MM.1S (cell line): Measurements from ENCODE around the gene GTSE1.

ENCODE experiments used
- DNase-seq: peaks from one replicate; pipeline ENCODE4 v3.0.0-alpha.2; 2015
- H2AFZ ChIP-seq: fragments of 300-600 bp; sonication (generic); 2 replicates; pipeline ENCODE4 v1.6.0; 2016; ENCODE audit warnings: antibody characterized with exemption, low read length
- H3F3A ChIP-seq: fragments of 300-600 bp; sonication (generic); 2 replicates; pipeline ENCODE4 v1.6.1; 2016; ENCODE audit warnings: mild to moderate bottlenecking, antibody characterized with exemption, low read length, moderate library complexity, mixed read lengths; ENCODE audit not compliant: insufficient read depth
- H3K27ac ChIP-seq: fragments of 300-600 bp; sonication (generic); 2 replicates; pipeline ENCODE4 v1.5.1; 2016; ENCODE audit warnings: mild to moderate bottlenecking, low read length
- H3K27me3 ChIP-seq: fragments of 300-600 bp; sonication (generic); replicated peaks from 2 replicates; pipeline ENCODE4 v1.6.0; 2016; ENCODE audit warnings: low read length; ENCODE audit not compliant: insufficient read depth
- H3K36me3 ChIP-seq: fragments of 300-600 bp; sonication (generic); replicated peaks from 2 replicates; pipeline ENCODE4 v1.6.1; 2016; ENCODE audit warnings: mild to moderate bottlenecking, low read length, mixed read lengths; ENCODE audit not compliant: insufficient read depth
- H3K4me1 ChIP-seq: fragments of 300-600 bp; sonication (generic); 2 replicates; pipeline ENCODE4 v1.6.1; 2016; ENCODE audit warnings: low read length, mixed read lengths
- H3K4me2 ChIP-seq: fragments of 300-600 bp; sonication (generic); 2 replicates; pipeline ENCODE4 v1.6.0; 2016; ENCODE audit warnings: low read depth, low read length
- H3K4me3 ChIP-seq: fragments of 300-600 bp; sonication (generic); 2 replicates; pipeline ENCODE4 v1.5.1; 2016; ENCODE audit warnings: low read length, mixed read lengths
- H3K79me2 ChIP-seq: fragments of 300-600 bp; sonication (generic); 2 replicates; pipeline ENCODE4 v1.6.1; 2016; ENCODE audit warnings: mixed run types, low read length, mixed read lengths
- H3K9ac ChIP-seq: fragments of 300-600 bp; sonication (generic); 2 replicates; pipeline ENCODE4 v1.6.1; 2016; ENCODE audit warnings: low read length, mixed read lengths
- H3K9me2 ChIP-seq: fragments of 300-600 bp; sonication (generic); replicated peaks from 2 replicates; pipeline ENCODE4 v1.6.1; 2016; ENCODE audit warnings: mild to moderate bottlenecking, low read length, mixed read lengths; ENCODE audit not compliant: insufficient read depth
- H3K9me3 ChIP-seq: fragments of 300-600 bp; sonication (generic); replicated peaks from 2 replicates; pipeline ENCODE4 v1.6.1; 2016; ENCODE audit warnings: mild to moderate bottlenecking, low read length, mixed read lengths; ENCODE audit not compliant: insufficient read depth
- H4K20me1 ChIP-seq: fragments of 300-600 bp; sonication (generic); 2 replicates; pipeline ENCODE4 v1.6.1; 2016; ENCODE audit warnings: mild to moderate bottlenecking, low read length, moderate library complexity, mixed read lengths; ENCODE audit not compliant: insufficient read depth
- CTCF ChIP-seq: fragments of 300-600 bp; sonication (generic); IDR thresholded peaks from 2 replicates; pipeline ENCODE4 v1.5.1; 2016; ENCODE audit warnings: antibody characterized with exemption, low read length, mixed read lengths
- EZH2 ChIP-seq: fragments of 300-600 bp; sonication (generic); optimal IDR thresholded peaks from 2 replicates; pipeline ENCODE3; 2017; ENCODE audit warnings: low read depth, mild to moderate bottlenecking, antibody characterized with exemption, low read length, mixed read lengths
- EZH2phosphoT487 ChIP-seq: fragments of 300-600 bp; sonication (generic); IDR thresholded peaks from 2 replicates; pipeline ENCODE4 v1.6.1; 2018; ENCODE audit warnings: antibody characterized with exemption, low read length

Gene GTSE1

GRCh38 chr22:46303347-46303965, 6.8 kb downstream of the GTSE1 start:
- H2AFZ ChIP-seq: no peak overlapping the region
- H3K27ac ChIP-seq: no peak overlapping the region
- no peak overlapping the region for H3K4me2 ChIP-seq

GRCh38 chr22:46308283-46308988, 11.8 kb downstream of the GTSE1 start:
- Histone ChIP-seq H3K4me1 (no peaks in the 10 kb centered on the region), H3K4me3 (no peak overlapping the region), H3K9me3 (no peaks in the 10 kb centered on the region), H3K27me3 (no peaks in the 10 kb centered on the region), H3F3A (no peaks in the 10 kb centered on the region), H3K36me3 (peaks cover 17% of the 10 kb centered on the region), H3K9me2 (no peaks in the 10 kb centered on the region), H3K9ac (no peak overlapping the region), H3K79me2 (peaks cover 80% of the 10 kb centered on the region), H2AFZ (no peak overlapping the region), H4K20me1 (no peaks in the 10 kb centered on the region), H3K4me2 (no peak overlapping the region), H3K27ac (no peak overlapping the region)
- no peak for TF ChIP-seq EZH2phosphoT487
- no peak for DNase-seq

More at GRCh38 chr22:46303347-46303965, 6.8 kb downstream of the GTSE1 start:
- Histone ChIP-seq H3K9me3 (no peaks in the 10 kb centered on the region), H3K79me2 (peaks cover 94% of the 10 kb centered on the region), H3K9ac (no peak overlapping the region), H3K4me3 (no peak overlapping the region), H3K27me3 (no peaks in the 10 kb centered on the region), H3K4me1 (peaks cover 3% of the 10 kb centered on the region; the same call in 1 of the 2 replicates), H4K20me1 (no peaks in the 10 kb centered on the region), H3F3A (no peaks in the 10 kb centered on the region), H3K36me3 (peaks cover 20% of the 10 kb centered on the region), H3K9me2 (no peaks in the 10 kb centered on the region)
- TF ChIP-seq CTCF (no peak), EZH2 (no peak), EZH2phosphoT487 (no peak)
- DNase-seq: no peak

GRCh38 chr22:46309526-46310085, 12.9 kb downstream of the GTSE1 start:
- no peak overlapping the region for H3K27ac ChIP-seq
- H3K79me2 ChIP-seq: peaks cover 75% of the 10 kb centered on the region
- no peaks in the 10 kb centered on the region for H3K27me3 ChIP-seq
- no peaks in the 10 kb centered on the region for H3K4me1 ChIP-seq
- peaks cover 17% of the 10 kb centered on the region for H3K36me3 ChIP-seq
- no peaks in the 10 kb centered on the region for H3K9me3 ChIP-seq
- no peak for DNase-seq
- H2AFZ ChIP-seq: no peak overlapping the region
- TF ChIP-seq CTCF: no peak
- TF ChIP-seq EZH2phosphoT487: no peak
- no peak for TF ChIP-seq EZH2
- H3K9ac ChIP-seq: no peak overlapping the region
- no peaks in the 10 kb centered on the region for H3K9me2 ChIP-seq
- H3K4me2 ChIP-seq: no peak overlapping the region
- no peaks in the 10 kb centered on the region for H4K20me1 ChIP-seq
- no peaks in the 10 kb centered on the region for H3F3A ChIP-seq
- H3K4me3 ChIP-seq: no peak overlapping the region
